Activated T-helper 1 cell treated with anti-CD3 and anti-CD28 coated beads, Interleukin-2, amount 50 U/mL, for 16 hours (primary cell): Measurements from ENCODE around the gene SLC16A8.

Experiments
- DNase-seq, 2 donors: peaks; one replicate each; pipeline ENCODE4 v3.0.0-alpha.2; 2020; ENCODE audit warnings: low read depth in 1 of 2, low spot score in 1 of 2

Gene SLC16A8

DNA sequence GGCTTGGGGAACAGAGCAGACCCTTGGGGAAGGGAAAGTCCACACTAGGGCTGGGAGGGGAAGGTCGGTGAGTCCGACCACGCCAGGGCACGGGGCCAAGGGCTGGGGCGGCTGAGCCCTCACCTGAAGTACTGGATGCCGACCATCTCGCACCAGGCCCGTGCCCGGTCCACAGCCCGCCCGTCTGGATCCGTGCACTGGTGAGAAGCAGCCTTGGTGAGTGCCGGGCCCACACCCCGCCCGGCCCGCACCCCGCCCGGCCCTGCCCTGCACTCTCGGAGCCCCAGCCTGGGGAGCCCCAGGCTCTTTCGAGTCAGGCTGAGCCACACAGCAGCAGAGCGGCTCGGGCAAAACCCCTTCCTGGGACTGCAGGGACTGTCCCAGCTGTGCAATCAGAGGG is 28.4 kb upstream of the SLC16A8 start:
- no peak for DNase-seq

DNA sequence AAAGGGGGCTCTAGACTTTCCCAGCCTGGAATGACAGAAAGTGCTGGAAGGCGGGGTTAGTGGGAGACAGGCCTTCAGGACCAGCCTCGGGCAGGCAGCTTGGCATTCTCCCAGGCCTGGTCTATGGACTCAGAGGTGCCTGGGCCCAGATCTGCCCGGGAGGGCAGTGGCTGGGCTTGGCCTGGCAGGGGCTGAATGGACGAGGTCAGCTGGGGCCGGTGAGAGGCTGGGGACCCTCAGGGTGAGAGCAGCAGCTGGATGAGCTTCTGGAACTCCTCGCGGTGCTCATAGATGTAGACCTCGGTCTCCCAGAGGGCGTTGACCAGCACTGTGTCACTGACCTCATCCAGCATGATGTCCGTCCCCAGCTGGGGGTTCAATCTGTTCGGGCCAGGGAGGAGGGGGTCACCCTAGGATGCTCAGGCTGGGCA is 28.0 kb upstream of the SLC16A8 start:
- no peak for DNase-seq

DNA sequence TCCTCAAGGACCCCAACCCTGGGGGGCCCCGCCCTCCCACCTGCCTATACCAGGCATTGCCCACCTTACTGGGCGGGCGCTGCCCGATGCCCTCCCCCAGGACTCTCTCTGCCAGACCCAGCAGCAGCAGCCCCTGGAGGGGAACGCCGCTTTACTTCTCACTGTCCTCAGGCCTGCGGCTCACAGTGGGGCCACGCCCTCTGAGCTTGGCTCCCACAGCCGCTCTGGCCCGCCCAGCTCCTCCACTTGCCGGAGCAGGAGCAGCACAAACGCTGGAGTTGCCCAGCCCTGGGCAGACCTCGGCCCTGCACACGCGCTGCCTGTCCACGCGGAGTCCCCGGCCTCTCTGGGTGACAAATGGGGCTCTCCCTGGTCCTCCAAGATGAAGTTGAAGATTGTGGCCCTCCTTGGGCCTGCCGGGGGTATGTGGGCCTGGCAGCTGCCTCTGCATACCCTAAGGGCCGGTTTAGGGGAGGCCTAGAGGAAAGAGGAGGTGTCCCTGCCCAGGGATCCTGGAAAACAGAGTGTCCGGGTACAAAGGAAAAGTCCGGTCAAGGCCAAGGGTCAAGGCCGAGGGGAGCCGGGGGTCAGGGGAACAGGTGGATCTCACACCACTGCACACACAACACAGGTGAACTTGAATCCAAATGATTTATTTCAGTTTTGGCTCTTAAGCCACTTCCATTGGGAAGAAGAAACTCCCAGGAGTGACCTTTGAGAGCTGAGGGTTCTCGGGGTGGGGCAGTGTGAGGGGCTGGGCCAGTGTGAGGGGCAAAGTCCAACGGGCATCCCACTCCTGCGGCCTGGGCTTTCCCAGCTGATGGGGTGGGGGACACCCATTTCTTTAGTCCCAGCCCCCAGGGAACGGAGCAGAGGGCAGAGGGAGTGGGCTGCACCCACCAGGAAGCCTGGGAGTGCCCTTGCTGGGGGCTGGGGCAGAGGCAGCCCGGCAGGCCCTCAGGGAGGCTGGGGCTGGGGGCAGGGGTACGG is 27.2 kb upstream of the SLC16A8 start:
- no peak for DNase-seq

DNA sequence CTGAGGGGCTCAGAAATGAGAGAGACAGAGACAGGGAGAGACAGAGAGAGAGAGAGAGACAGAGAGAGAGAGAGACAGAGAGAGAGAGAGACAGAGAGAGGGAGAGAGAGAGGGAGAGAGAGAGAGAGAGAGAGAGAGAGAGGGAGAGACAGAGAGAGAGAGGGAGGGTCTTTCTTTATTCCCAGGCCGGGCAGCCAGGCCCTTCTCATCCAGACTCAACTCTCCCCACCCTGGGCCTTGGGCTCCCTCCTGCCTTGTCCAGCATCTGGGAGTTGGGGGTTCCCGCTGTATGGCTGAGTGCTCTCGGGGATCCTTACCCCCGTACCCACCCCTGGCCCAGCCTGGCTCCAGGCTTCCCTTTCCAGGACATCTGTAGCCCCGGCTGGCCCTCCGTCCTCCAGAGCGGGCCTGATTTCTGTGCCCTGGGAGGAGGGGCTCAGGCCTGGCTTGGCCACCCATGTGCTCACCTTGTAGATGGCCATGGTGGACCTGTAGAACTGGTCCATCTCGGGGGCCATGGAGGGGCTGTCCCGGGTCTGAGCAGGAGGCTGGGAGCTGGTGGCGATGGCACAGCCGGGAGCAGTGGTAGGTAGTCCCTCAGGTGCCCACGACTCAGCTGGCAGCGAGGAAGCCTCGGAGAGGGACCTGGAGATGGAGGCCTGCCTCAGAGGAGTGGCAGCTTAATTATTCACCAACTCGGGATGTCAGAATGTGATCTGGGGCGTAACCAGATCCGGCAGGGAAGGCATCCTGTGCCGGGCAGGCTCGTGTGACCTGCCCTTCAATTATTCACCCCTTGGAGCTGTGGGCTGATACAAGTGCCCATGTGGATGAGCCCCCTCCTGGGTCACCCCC is 26.3 kb upstream of the SLC16A8 start, which contains the start of gene BAIAP2L2:
Gene BAIAP2L2, minus strand, starts transcription at position 677 of the 855 bp plus-strand sequence. Its CDS starts 159 bp downstream, at position 518.
- no peak for DNase-seq

DNA sequence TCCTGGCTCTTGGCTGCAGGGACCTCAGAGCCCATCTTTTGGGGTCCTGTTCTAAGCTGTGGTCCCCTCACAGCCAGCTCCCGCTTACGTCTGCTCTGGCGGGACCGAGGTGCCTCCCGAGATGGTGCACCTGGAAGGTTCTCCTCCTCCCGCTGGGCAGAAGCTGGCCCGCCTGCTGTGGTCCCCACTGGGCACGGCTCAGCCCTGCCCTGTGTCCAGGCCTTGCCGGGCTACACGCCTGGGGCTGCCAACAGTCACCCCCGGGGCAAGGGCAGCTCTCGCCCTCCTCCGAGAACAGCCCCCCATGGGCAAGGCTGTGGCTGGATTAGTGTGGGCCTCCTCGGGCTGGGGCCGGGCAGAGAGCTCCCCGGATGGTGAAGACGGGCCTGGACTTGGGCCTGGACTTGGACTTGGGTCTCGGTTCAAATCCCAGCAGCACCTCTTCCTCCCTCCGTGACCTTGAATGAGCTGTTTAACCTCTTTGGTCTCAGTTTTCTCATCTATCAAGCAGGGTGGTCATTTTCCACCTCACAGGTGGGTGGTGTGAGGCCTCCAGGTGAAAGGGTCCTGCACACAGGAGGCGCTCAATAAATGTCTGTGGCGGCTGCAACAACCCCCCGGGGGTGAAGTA is 25.5 kb upstream of the SLC16A8 start:
- DNase-seq = no peak

DNA sequence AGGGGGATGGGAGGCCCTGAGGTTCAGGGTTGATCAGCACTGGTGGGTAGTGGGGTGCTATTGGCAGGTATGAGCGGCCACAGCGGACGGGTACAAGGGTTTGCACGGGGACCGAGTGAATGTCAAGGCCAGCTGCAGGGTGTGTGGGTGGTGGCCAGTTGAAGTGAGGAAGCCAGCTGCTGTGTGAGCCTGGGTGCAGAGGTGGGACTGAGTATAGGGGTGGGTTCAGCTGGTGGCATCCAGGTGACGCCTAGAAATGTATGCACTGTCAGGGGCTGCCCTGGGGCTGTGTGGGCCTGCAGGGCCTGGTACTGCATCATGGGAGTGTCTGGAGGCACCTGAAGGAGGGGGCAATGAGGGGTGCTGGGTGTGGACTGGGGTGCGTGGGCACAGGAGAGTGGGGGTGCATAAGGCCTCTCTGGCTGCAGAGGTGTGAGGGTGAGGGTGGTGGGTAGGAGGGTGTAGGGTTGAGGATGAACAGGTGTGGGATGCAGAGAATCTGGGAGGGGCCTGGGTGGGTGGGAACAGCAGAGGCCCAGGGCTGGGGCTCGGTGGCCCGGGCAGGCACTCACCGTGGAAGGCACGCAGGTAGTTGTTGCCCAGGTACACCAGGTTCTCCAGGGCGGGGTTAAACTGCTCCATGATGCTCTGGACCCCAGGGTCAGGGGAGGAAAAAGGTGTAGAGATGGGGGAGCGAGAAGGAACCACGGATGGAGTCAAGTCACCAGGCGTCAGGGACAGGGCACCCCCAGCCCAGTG is 24.8 kb upstream of the SLC16A8 start:
- no peak for DNase-seq

DNA sequence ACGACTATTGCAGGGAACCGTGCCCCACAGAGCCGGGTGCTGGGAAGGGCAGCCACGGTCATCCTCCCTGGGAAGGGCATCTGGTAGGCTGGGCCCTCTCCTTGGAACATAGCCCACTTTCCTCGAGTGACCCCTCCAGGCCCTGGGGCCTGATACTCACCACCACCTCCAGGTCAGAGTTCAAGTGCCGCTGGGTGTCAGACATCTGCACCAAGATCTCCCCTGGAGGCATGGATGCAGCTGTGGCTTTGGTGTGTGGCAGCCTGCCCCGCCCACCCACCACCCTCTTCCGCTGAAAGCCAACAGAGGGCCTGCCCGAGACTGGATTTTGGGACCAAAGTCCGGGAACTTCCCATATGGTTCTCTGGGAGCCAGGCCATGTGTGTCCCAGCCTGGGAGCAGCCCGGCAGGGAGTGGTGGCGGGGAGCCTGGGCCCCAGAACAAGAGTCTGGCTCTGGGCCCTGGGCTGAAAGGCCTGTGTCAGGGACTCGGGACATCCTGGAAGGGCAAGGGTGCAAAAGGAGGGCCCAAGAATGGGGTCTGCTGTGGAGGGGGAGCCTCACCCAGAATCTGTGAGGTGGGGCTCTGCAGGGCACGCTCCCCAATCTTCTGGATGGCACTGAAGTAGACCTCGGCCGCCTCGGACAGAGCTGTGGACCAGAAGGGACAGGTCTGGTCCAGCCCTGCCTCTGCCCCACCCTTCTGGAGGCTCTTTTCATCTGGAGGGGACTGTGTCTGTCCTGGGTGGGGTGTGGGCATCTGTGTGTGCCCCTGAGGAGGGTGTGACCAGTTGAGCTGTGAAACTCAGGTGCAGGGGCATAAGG is 23.9 kb upstream of the SLC16A8 start:
- DNase-seq = no peak

DNA sequence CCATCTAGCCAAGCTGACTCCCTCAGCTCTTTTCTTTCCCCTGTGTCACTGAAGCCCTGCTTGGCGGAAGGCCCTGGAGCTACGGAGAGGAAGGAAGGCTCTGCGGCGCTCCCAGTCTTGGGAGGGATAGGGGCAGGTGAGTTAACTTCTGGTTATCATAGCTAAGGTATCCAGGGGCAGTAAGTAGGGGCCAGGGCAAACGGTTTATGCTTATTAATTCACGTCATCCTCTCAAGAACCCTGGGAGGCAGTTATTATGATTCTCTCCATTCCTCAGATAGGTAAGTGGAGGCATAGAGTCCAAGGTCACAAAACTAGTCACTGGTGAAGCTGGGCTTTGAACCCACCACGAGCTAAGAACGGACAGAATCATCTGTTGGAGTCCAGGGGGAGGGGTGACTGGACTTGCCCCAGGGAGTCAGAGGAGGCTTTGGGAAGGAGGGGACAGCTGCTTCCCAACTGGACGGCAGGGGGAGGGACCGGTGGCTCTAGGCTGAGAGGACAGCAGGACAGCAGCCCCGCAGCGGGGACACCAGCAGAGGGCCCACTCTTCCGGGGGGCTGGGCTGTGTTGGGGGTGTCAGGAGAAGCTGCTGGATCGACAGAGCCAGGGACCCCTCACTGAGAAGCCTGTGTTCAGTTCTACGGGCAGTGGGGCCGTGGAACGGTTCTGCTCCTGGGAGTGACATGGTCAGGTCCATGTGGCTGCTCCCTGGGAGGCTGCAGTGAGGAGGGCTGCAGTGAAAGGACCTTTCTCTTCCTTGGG is 23.0 kb upstream of the SLC16A8 start:
- no peak for DNase-seq

DNA sequence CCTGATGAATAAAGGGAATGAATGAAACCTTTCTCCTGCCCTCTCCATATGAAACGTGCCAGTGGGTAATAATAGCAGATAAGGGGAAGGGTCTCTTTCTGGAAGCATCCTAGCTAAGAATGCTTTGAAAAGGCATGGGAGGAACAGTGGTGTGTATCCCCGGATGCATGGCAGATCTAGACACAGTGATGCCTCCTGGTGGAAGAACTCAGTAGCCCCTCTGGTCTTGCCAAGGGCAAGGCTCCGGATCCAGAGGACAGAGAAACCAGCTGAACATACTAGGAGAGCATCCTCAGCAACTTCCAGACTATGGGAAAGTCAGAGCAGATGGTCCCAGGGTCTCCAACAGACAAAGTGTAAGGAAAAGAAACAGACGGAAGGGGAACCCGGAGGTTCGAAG is 20.1 kb upstream of the SLC16A8 start:
- DNase-seq = no peak

DNA sequence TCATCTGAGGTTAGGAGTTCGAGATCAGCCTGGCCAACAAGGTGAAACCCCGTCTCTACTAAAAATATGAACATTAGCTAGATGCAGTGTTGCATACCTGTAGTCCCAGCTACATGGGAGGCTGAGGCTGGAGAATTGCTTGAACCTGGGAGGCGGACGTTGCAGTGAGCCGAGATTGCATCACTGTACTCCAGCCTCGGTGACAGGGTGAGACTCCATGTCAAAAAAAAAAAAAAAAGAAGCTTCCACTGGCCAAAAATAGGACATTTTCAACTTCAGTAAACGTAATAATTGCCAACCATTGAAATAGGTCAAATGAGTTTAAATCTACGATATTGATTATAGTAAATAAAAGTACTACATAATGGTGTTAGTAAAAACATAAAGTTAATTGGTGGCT is 19.7 kb upstream of the SLC16A8 start:
- DNase-seq = no peak

DNA sequence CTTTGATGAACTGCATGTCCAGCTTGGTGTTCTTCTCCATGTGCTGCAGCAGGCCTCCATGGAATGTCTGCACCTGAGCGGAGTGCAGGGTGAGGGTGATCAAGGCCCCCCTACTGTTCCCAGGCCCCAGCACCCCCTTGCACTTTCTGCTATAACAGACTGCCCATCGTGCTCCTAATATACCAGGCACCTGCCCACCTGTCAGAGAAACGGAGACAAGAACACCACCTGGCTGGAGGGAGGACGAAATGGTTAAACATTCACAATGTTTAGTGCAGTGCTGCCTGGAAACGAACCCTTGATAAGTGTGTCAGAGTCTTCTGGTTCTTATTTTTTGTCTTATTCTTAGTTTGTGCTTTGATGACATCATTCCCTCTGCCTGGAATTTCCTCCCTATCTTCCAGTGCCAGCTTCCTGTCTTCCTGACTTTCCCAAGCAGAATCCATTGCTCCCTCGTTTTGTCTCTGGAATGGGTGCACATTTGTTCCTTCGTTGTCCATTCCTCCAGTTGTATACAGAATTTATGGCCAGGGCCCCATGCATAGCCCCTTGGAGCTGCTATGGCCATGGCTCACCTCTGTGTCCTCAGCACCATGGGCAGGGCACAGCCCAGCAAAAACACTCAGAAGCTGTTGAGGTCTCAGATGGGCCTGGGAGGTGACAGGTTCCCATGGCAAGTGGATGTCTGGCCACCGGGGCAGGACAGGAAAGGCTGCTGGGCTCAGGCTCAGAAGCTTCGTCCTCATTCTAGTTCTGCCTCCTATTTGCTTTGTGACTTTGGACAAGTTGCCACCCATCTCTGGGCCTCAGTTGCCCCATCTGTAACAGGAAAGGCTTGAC is 14.6 kb upstream of the SLC16A8 start:
- no peak for DNase-seq

DNA sequence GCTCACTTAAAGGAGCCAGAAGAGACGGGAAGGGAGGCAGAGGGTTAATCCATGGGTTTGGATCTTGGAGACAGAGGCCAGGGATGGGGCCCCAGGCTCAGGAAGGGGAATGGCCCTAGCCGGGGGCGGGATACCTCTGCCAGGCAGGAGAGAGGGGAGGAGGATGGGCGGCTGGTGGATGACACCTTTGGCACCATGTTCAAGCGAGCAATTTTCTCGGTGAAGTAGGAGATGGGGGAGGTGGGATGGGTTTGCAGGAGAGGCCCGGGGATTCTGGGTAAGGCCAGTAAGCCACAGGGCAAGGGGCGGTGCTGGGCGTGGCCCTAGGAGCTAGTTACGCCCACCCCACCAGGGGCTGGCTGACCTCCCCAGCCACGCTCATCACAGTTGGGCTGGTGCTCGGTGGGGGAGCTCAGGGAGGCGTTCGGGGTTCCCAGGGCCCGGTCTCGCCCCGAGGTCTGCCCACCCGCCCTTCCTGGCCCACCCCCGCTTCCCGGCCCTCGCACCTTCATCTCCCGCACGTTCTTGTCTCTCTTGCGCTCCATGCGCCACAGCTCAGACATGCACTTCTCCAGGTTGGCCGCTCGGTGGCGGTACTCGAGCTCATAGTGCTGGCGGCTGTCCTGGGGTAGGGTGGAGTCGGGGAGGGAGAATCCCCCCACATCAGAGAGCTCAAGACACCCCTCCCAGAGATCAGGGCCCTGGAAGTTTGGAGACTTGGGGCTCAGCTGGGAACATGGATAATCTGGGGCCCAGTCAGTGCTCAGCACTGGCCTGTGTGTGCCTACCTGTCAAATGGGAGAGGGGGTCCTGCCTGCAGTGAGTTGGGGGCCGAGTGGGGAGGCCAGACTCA is 13.8 kb upstream of the SLC16A8 start:
- no peak for DNase-seq

DNA sequence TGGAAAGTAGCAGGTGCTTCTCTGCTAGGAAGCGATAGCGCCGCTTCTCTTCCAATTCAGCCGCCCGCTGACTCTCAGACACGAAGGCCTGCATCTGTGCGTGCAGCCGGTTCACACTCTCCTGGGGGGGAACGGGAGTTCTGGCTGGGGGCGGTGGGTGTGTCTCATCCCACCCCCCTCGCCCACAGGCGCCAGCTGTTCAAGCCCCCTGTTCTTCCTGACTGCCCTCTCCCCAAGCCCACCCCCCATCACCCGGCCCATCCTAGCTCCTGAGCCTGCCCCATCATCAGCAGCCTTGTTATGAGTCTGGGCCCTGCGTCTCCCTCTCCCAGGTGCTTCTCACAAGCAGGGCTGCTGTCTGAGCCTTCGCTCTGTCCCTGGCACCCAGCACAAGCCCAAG is 13.1 kb upstream of the SLC16A8 start:
- no peak for DNase-seq

DNA sequence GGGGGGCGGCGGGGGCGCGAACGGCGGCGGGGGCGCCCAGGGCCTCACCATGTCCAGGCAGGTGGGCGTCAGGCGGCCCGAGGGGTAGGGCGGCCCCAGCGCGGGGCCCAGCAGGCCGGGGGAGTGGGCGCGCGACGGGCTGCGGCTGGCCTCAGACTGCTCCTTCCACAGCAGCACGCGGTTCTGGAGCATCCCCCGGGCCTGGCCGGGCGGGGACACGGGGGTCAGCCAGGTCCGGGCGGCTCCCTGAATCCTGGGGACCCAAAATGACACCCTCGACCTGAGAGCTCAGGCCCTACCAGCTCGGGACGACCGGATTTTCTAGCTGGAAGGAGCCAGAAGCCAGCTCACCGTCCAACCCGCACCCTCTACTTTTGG is 5.5 kb upstream of the SLC16A8 start:
- DNase-seq = no peak

DNA sequence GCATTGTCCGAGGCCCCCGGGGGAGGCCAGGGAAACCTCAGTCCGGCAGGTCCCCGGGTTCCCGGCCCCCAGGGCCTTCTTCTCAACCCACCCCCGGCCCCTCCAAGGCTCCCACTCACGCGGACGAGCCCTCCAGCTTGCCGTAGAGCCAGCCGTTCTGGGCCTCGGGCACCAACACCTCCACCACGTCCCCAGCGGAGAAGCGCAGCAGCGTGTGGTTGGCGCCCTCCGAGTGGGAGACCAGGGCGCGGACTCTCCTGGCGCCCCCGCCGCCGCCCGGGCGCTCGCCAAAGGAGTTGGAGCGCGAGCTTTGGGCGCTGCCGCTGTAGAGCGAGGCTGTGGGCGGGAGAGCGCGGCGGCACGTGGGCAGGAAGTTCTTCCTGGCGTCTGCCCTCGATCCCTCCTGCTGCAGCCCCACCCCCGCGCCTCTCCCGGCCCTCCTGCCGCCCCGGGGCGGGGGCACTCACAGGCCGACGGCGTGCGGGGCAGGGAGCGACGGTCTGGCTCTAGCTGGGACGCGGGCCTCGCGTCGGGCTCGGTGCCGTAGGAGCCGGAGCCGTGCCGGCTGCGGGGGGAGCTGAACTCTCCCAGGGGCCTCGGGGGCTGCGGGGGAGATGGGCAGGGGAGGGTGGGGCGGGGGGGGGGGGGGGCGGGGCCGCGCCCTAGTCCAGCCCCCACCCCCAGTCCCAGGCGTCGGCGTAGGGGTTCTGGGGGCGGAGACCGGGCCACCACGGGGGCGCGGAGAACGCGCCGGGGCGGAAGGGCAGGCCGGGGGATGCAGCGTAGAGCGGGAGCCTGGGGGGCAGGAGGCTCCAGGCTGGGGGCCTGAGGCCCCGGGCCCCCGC is 4.9 kb upstream of the SLC16A8 start:
- no peak for DNase-seq

DNA sequence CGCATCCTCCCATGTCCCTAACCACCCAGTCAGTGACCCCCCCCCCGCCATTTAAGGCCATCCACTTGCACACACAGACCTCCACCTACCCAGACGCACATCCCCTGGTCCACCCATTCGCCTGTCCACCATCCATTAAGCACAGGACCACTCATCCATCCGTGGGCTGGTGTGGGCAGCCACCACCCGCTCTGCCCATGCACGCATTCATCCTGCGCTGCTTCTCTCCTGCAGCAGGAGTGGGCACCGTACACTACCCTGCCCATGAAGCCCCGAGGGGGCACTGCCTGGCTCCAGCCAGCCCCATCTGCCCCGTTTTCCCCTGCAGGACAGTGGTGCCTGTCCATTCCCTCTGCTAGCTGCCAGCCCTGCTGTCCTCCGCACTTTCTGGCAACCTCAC is 3.9 kb upstream of the SLC16A8 start:
- no peak for DNase-seq
